HG02840 (cell line): ENCODE data around the gene IL34.
"Not testable (repeated sequence)": the region's sequence is repeated elsewhere in the genome, so short reads cannot be mapped to it uniquely, and the experiment has no call there.

Experiments used
- ATAC-seq: cut with Tn5 transposase; IDR thresholded peaks from one replicate; pipeline ENCODE4 v1.9.1; 2021; ENCODE audit warnings: mild to moderate bottlenecking, moderate library complexity, moderate number of reproducible peaks; ENCODE audit not compliant: unreplicated experiment, low FRiP score

IL34 gene

DNA sequence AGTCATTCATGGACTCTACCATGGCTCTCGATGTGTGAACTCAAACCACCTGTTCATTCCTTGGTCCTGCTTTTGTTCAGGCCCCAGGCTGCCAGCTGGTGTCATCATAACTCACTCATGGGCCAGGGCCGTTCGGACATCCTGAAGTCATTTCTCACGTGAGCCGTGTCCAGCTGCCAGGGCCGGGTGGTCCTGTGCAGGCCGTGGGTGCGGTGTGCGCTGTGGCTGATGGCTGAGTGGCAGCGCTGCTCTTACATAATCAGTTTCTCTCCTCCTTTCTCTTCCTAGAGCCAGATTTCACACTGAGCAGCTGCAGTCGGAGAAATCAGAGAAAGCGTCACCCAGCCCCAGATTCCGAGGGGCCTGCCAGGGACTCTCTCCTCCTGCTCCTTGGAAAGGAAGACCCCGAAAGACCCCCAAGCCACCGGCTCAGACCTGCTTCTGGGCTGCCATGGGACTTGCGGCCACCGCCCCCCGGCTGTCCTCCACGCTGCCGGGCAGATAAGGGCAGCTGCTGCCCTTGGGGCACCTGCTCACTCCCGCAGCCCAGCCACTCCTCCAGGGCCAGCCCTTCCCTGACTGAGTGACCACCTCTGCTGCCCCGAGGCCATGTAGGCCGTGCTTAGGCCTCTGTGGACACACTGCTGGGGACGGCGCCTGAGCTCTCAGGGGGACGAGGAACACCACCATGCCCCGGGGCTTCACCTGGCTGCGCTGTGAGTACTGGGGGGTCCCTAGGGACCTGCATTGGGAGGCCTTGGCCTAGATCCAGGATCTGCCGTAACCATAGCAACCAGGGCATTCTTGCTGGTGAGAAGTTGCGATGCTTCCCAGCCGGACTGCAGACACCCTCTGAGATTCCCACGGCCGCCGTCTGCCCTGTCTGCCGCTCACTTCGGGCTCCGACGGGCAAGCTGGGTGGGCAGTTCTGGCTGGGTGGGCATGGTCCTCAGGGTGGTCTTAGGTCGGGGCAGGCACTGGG lies at the start of gene IL34:
IL34 (plus strand) TSS at position 300 of the 982 bp plus-strand sequence; CDS start at position 689, 389 bp downstream.
- no peak for ATAC-seq

DNA sequence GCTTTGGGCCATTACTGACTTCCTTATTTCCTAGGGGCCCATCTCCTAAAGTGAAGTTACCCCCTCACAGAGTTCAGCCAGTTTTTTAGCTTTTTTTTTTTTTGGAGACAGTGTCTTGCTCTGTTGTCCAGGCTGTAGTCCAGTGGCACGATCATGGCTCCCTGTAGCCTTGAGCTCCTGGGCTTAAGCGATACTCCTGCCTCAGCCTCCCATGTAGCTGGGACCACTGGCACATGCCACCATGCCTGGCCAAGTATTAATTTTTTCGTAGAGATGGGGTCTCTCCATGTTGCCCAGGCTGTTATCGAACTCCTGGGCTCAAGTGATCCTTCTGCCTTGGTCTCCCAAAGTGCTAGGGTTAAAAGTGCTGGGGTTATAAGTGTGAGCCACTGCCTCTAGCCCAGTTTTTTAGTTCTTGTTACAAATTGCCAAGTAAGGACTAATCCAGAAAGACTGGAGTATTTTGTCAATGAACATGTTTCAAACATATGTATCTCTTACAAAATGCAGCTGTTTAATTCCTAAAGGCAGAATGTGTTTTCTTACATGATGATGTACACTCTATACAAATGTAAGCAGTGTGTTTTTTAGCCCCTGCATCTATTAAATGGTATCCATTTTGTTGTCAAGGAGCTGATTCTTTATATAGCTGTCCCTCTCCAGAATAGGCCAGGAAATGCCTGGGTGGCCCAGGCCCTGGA lies 49.1 kb upstream of the IL34 start:
- no peak for ATAC-seq

DNA sequence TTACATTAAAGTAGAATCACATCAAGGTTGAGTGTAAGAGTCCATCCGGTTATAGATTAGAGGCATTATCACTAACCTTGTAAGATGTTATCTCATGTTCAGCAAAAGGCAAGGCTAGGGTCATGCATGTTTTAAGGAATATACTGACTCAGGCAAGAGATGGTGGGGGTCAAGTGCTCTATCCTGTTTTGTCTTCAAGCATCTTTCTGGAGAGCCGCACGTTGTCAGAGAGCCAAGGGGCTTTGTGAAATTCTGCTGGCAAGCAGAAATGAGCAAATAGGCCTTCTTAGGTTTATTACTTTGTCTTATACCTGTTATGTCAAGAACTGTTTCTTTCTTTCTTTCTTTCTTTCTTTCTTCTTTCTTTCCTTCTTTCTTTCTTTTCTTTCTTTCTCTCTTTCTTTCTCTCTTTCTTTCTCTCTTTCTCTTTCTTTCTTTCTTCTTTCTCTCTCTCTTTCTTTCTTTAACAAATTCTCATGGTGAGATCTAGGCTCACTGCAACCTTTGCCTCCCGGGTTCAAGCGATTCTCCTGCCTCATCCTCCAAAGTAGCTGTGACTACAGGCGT lies 47.3 kb upstream of the IL34 start:
- ATAC-seq: no peak

DNA sequence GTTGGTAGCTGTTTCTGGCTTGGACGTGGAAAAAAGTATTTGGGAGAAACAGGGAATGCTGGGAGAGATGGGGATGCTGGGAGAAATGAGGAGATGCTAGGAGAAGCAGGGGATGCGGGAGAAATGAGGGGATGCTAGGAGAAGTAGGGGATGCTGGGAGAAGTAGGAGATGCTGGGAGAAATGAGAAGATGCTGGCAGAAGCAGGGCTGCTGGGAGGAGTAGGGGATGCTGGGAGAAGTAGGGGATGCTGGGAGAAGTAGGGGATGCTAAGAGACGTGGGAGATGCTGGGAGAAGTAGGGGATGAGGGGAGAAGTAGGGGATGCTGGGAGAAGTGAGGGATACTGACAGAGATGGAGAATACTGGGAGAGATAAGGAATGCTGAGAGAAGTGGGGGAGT lies 45.6 kb upstream of the IL34 start:
- no peak for ATAC-seq

DNA sequence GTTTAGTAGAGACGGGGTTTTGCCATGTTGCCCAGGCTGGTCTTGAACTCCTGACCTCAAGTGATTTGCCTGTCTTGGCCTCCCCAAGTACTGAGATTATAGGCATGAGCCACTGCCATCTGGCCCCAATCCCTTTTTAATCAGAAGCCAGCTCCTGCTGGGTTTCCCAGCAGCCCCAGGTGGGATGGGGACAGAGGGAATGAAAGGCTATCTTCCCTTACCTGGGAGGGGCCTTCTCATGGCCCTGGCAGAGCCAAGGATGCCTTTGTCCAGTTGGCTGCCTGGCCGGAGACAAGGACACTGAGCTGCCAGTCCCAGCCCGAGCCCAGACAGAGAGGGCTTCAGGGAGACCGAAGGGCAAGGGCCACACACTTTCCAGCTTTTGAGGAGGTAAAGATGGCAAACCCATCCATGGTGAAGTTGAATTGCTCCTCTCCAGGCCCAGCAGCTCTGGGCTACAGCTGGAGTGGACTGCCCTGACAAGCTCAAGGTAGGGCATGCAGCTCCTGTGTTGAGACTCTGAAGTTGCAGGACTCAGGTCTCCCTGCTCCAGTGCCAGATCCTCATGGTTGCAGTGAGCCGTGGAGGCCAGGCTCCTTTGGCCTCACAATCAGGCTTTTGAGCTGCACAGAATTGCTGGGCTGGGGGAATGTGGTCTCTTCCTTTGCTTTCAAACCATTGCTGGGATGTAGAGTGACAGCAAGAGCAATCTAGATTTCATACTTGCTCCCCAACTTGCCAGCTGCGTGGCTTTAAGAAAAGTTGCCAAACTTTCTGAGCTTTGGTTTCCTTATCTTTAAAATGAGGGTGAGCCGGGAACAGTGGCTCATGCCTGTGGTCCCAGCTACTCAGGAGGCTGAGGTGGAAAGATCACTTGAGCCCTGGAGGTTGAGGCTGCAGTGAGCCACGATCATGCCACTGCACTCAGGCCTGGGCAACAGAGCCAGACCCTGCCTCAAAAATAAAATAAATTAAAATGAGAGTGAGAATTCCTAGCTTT lies 44.5 kb upstream of the IL34 start:
- ATAC-seq: no peak

DNA sequence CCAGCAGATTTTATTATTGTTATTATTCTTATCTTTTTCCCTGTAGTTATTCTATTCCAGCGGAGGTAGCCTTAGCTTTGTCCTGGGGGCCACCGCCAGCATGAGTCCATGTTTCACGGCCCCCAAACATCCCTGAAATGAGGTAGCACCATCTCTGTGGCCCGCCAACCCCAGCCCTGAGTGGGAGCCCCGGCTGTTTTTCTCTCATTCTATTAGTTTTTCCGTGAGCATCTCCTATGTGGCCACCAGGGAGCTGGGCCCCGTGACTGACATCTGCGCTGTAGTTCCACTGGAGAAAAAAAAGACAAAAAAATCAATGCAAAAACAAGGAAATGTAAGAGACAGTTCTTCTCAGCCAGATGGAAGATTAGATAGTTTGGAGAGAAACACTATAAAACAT lies 43.5 kb upstream of the IL34 start:
- ATAC-seq: no peak

DNA sequence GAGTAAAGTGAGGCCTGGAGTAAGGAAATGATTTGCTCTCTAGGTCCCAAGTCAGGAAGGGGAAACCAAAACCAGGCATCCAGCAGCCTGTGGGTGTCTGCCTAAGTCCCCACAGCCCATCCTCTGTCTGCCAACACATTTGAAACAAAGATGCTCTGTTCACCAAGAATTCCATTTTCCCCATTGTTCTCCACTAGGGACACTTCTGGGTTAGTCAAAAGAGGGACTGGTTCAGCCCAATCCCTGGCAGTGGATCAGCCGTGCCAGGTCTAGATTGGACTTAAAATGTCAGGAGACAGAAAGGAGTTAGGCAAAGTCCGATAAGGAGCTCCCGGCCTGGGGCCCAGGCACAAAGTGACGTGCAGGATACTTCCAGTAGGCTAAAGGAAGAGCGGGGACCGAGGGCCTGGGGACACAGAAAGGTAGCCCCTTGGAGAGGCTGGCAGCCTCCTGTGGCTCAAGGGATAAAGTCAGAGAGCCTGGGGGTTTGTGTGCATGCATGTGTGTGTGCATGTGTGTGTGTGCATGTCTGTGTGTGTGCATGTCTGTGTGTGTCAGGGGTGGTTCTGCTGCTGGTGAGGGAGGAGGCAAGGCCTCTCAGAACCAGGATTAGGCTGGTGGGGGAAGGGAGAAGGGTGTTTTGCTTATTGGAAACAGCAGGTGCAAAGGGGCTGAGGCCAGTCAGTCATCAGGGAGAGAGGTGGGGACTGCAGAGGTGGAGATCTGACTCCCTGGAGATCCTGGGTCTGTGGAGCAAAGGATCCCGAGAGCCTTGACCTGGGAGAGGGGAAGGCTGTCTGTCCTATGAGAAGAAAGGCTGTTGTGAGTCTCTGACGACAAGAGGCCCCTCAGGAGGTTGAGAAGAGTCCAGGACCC lies 41.7 kb upstream of the IL34 start:
- ATAC-seq: no peak

DNA sequence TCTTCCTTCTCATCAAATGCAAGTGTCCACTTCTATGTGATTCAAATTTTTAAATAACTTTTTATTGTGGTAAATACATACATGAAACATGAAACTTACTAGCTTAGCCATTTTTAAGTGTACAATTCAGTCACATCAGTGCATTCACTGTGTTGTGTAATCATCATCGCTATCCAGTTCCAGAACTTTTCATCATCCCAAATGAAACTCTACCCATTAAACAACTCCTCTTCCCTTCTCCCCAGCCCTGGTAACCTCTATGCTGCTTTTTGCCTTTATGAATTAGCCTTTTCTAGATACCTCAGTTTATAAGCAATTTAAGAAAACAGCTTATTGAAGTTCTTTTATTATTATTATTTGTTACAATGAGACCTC lies 41.1 kb upstream of the IL34 start:
- no peak for ATAC-seq

DNA sequence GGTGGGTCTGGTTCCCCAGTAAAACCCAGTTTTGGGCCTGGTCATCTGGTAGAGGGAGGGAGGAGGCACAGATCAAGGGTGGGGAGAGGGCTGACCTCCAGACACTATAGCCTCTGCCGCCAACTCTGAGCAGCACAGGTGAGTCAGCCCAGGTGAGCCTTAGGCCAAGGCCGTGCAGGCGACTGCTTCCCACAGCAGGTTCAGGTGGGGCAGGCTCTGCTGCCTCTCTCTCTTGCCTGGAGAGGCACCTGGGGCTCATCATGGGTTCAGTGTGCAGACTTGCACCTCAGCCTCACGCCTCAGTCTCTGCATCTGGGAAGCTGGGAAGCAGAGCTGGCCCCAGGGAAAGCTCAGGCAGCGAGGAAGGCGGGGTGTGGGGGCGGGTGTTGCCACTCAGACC lies 37.8 kb upstream of the IL34 start:
- ATAC-seq: no peak

DNA sequence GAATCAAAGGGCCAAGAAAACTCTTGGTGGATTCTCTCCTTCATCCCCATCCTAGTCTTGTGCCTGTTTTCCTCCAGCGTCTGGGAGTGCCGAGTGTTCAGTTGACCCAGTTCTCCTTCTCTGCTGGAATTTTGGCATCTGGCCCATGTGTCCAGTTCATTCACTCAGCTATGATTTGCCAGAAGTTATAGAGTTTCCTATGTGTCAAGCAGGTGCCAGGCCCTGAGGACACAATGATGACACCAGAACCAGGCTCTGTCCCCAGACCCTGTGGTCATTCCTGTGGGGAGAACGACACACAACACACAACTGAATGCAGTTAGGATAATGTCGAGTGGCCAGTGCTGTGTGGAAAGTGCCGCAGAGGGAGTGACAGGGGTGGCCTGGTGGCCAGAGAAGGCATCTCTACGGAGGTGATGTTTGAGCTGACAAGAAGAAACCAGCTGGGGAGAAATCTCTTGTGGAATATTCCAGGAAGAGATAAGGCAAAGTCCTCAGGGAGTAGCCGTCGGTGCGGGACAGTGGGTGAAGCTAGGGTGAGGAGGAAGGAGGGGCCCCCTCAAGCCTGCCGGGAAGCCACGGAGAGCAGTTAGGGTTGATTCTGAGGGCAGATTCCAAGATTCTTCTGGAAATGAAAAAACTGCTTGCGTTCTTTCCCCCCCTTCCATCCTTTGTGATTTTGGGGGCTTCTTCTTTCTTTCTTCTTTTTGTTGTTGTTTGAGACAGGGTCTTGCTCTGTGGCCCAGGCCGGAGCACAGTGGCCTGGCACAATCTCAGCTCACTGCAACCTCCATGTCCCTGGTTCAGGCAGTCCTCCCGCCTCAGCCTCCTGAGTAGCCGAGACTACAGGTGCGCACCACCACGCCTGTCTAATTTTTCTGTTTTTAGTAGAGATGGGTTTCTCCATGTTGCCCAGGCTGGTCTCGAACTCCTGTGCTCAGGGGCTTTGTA lies 35.8 kb upstream of the IL34 start:
- no peak for ATAC-seq

DNA sequence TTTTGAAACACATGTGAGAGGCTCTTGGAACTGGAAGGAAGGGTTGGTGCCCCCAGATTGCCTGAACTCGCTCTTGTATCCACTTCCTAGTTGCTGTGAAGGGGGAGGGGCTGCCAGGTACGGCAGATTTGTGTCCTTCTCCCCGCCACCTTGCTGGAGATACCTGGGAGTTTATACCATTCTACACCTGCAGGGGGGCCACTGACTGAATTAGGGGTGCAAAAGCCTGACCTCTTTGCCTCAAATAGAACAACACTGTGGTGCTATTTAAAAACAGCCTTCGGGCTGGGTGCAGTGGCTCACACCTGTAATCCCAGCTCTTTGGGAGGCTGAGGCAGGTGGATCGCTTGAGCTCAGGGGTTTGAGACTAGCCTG lies 35.1 kb upstream of the IL34 start:
- ATAC-seq: no peak

DNA sequence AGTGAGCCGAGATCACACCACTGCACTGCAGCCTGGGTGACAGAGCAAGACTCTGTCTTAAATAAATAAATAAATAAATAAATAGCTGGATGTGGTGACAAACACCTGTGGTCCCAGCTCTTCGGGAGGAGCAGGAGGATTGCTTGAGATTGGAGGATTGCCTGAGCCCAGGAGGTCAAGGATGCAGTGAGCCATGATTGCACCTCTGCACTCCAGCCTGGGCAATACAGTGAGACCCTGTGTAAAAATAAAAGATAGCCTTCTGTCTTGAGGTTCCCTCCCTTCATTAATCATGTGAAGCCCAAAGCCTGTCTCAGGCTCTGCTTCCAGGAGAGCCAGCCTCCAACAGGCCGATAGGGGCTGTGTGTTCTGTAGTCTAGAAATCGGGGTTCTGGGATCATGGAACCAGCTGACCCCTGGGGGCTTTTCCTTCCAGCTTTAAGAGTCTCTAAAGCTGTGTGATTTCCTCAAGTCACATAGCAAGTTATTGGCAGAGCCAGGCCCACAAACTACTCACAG lies 34.5 kb upstream of the IL34 start:
- no peak for ATAC-seq

DNA sequence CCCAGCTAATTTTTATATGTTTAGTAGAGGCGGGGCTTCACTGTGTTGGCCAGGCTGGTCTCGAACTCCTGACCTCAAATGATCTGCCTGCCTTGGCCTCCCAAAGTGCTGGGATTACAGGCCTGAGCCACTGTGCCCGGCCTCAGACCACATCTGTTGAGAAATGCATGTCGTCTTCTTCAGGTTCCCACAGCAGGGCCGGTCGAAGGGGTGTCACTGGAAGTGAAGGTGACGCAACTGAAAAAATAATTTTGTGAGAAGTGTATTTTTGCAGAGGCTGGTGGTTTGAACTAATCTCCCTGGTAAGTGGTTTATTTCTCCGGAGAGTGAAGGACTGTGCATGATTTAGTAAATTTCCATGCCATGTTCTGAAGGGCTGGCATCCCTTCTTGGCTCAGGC lies 33.4 kb upstream of the IL34 start:
- no peak for ATAC-seq

DNA sequence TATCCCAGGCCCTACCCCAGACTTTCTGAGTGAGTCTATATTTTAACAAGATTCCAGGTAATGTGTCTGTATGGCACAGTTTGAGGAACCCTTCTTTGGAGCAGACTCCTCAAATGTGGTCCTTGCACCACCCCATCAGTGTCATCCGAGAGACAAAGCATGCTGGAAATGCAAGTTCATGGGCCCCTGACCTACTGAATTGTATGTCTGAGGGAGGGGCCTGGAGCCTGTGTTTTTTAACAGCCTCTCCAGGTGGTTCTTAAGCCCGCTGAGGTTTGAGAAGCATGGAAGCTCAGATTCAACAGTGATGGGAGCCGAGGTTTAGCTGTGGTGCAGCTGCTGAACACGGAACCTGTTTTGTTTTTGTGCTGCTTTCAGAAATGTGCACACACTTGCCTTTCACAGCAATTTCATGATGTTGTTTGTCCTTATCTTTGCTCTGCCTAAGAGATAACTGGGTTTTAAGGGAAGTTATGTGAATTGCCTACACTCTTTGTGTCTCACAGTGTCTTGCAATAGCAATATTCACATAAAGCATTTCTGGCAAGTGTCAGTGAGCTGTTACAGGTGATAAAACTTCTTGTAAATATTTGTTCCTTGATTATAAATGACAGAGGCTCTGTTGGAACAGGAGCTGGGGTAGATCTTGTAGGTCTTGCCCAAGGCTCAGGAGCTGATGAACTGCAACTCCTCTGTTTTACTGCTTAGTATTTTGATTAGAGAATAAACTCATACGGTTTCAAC lies 32.0 kb upstream of the IL34 start:
- no peak for ATAC-seq

DNA sequence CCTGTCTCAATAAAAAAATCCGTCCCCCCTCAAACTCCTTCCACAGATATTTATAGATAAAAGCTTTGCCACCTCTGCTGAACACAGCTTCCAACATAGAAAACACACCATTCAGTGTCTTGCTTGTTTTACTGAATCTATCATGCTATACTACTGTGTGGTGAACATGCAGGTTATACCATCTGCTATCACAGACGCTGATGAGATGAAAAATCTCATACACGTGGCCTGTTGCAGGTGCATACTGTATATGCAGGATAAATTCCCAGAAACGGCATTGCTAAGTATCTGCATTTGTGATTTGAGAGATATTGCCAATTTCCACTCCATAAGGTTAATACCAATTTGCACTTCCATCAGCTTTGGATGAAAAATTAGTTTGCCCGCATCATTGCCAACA lies 30.4 kb upstream of the IL34 start:
- ATAC-seq: no peak

DNA sequence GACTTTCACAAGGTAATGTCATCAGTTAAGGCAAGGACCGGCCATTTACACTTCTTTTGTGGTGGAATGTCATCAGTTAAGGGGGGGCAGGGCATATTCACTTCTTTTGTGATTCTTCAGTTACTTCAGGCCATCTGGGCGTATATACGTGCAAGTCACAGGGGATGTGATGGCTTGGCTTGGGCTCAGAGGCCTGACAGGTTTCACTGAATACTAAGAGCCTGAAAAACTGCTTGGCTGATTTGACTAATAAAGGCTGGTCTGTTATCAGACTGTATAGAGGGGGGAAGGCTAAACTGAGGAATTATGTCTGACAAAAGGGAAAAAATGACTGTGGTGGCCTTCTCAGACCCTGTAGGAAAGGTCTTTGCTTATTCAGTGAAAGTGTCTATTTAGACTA lies 24.5 kb upstream of the IL34 start:
- not testable (repeated sequence) for ATAC-seq

DNA sequence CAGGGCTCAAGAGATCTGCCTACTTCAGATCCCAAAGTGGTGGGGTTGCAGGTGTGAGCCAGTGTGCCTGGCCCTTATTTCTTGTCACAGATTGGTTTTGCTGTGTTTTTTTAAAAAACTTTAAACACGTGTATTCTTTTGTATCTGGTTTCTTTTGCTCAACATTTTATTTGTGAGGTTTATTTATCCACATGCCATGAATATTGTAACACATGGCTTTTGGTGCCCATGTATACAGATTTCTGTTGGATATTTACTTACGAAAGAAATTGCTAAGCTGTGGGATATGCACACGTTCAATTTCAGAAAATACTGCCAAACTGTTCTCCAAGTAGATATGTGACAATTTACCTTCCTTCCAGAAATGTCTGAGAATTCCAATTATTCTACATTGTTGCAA lies 18.7 kb upstream of the IL34 start:
- no peak for ATAC-seq
